Inflammatory macrophage (primary cell): ENCODE measurements around the gene NAA35.
A peak's percentile ranks its signal among the peaks of the same experiment; 100 is the strongest.
"Not testable (repeated sequence)": the region's sequence is repeated elsewhere in the genome, so short reads cannot be mapped to it uniquely, and the experiment has no call there.

Source experiments
- DNase-seq, 2 donors: peaks; one replicate each; pipeline ENCODE4 v3.0.0-alpha.2; 2020 to 2022

The NAA35 gene

GRCh38 chr9:86034863-86035734 lies 94.2 kb downstream of the NAA35 start:
- peak; percentile 19 to 53 for DNase-seq

- DNase-seq: no peak
Measured at GRCh38 chr9:86035827-86036440, 95.0 kb downstream of the NAA35 start.

DNA sequence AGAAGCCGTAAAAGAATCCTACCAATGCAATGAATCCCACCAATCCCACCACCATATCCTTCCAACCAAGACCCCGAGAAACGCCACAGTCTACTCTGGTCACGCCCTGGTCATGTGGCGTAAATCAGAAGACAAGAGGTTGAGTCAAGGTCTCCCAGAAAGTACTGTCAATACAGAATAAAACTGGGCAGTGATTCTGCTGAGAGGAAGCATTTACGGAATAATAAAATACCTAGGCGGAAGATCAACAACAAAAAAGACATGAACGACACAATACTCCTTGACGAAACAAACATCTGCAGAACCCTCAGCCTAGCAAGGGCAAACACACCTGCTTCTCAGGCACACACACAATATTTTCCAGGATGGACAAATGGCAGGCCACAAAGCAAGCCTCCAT lies 95.6 kb downstream of the NAA35 start:
- no peak for DNase-seq

DNA sequence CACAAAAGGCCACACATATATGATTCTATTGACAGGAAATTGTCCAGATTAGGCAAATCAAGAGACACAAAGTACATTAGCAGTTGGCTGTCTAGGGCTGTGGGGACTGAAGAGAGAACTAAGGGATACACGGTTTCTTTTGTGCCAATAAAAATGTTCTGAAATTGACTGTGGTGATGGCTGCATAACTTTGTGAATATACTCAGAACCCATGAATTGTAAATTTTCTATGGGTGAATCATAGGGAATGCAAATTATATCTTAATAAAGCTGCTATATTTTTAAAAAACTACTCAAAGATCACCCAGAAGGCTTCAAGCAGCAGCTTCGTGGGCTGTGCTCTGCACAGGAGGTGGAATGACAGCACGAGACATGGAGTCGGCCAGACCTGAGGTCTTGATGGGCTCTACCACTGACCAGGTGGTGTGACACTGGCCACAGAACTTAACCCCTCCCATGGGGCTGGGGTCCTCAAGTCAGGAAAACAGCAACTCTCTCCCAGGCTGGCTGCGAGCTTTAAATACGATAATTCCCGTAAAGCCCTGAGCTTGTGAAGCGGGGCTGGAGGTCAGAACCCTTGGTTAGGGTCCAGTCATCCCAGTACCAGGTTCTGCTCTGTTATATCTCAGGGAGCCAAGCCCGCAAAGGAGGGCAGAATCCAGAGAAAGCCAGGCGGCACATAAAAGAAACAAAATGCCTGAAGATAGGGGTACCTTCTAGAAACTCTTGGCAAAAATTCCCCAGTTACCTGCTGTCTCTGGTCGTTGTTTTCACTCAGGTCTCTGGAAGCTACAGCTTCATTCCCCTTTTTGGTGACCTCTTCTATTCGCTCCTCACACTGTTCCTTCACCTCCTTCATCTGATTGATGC lies 99.3 kb downstream of the NAA35 start:
- no peak for DNase-seq

GRCh38 chr9:86040861-86041155 lies 99.9 kb downstream of the NAA35 start:
- DNase-seq: no peak

GRCh38 chr9:86041311-86041741 lies 100.4 kb downstream of the NAA35 start:
- no peak for DNase-seq

- no peak for DNase-seq
Measured at GRCh38 chr9:86042199-86042978, 101.4 kb downstream of the NAA35 start.

- no peak for DNase-seq
Measured at GRCh38 chr9:86043586-86043985, 102.6 kb downstream of the NAA35 start.

- peak in 1 of 2 donors; percentile 11 for DNase-seq
Measured at GRCh38 chr9:86043999-86044398, 103.1 kb downstream of the NAA35 start.

DNA sequence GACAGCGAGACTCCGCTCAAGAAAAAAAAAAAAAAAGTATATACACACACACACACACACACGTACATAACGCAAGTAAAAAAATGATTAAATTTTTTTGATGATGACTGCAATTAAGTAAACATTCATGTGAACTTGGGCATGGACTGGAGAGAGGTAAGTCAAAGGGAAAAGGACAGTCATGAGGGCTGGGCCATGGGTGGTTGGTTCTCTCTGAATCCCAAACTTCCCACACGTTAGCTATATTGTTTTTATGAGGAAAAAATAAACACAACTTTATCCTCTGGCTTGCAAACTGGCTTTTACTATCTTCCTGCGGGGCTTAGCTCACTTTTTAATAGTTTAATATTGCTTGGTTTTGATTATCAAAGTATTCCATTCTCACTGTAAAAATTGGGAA lies 104.7 kb downstream of the NAA35 start:
- no peak for DNase-seq

DNA sequence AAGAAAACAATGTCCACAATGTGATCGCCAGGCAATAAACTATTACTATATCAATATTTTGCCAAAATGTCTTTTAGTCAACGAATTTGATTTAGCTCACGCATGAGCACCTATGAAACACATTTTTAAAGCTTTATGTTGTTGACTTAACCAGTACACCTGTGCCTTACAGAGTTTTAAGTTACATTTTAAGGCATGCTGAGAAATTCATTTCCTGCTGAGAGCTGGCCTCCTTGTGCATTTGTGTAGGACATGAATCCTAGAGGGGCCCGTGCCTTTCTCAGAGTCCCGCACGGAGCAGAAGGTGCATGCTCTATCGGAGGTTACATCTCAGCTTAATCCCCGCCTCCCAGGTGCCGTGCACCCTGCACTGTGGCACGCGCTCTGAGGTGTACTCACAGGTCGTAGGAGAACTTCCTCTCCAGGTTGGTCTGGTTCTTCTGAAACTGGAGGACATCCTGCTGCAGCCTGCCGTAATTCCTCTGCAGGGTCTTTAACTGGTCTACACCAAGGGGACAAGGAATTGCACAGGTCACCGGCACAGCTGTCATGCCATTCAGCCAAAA lies 105.2 kb downstream of the NAA35 start:
- no peak for DNase-seq

GRCh38 chr9:86046930-86047341 lies 106.0 kb downstream of the NAA35 start:
- no peak for DNase-seq

DNA sequence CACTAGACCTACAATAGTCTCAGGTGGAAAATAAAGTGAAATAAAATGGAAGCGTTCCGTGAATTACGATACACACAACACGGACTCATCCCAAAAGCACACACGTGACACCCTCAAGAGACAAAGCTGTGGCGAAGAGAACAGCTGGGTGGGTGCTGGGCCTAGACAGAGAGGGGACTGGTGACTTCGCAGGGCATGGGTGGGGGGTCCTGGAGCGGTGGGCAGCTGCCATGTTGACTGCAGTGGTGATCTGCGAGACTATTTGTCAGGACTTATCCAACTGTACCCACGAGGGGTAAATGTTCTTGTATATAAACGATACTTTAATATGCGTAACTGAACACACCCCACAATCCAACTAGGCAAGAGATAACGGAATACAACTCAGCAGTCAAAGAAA lies 106.4 kb downstream of the NAA35 start:
- no peak for DNase-seq

DNA sequence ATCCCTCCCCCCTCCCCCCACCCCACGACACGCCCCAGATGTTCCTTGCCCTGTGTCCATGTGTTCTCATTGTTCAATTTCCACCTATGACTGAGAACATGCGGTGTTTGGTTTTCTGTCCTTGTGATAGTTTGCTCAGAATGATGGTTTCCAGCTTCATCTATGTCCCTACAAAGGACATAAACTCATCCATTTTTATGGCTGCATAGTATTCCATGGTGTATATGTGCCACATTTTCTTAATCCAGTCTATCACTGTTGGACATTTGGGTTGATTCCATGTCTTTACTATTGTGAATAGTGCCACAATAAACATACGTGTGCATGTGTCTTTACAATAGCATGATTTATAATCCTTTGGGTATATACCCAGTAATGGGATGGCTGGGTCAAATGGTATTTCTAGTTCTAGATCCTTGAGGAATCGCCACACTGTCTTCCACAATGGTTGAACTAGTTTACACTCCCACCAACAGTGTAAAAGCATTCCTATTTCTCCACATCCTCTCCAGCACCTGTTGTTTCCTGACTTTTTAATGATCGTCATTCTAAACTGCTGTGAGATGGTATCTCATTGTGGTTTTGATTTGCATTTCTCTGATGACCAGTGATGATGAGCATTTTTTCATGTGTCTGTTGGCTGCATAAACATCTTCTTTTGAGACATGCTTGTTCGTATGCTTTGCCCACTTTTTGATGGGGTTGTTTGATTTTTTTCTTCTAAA lies 107.2 kb downstream of the NAA35 start:
- DNase-seq: not testable (repeated sequence)

DNA sequence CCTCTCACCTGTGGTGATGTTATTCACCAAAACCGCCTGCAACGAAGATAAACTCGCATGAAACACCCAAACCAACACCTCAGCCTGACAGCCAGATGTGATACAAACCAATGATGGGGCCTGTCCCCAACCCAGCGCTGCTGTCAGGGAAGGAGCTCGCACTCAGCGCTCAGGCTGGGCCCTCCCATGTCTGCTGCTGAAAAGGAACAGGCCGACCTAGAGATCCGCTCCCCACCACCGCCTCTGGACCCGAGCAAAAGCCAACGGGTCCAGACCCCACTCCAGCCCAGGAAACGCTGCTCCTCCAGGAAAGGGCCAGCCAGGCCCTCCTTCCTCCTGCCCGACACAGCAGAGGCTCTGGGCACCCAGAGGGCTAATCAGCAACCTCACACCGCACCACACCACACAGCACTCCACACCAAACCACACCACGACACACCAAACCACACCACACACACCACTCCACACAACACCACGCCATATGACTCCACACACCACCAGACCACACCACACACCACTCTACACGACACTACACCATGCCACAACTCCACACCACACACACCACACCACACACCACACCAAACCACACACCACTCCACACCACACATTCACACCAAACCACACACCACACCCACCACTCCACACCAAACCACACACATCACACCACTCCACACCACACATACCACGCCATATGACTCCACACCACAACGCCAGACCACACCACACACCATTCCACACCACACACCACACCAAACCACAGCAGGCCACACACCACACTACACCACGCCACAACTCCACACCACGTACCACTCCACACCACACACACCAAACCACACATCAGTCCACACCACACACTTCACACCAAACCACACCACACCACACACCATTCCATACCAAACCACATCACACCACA lies 111.9 kb downstream of the NAA35 start:
- no peak for DNase-seq

DNA sequence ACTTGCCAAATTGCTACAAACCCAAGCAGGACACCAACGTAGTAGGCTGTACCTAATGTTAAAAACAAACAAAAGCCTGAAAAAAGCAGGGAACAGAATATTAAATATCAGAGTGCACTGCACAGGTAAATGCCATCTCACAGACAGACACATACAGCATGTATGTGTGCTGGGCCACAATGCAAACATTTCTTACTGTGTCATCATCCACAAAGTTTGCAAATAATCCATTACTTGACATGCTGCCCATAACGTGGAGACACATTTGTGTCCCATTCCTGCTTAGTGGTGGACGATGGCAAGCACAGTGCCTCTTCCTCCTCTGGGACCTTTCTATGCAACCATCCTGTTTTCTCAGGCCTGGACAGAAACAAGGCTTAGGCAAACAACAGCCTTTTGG lies 113.7 kb downstream of the NAA35 start:
- DNase-seq: no peak

DNA sequence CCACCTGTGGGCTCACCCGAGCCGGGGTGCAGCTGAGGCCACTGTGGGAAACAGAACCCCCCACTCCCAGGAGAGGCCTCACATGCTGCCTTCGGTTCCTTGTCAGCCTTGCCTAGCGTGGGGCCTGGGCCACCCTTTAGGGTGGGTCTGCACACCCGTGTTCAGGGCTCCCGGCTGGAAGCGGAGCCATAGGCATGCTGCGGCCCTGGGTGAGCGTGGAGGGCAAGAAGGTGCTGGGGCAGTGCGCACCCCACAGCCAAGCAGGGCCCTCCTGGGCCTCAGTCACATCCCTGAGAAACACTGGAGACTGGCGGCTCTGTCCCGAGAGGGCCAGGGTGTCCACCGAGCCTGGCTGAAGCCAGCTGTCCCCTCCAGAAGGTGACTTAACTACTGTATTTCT lies 116.5 kb downstream of the NAA35 start:
- DNase-seq: no peak

DNA sequence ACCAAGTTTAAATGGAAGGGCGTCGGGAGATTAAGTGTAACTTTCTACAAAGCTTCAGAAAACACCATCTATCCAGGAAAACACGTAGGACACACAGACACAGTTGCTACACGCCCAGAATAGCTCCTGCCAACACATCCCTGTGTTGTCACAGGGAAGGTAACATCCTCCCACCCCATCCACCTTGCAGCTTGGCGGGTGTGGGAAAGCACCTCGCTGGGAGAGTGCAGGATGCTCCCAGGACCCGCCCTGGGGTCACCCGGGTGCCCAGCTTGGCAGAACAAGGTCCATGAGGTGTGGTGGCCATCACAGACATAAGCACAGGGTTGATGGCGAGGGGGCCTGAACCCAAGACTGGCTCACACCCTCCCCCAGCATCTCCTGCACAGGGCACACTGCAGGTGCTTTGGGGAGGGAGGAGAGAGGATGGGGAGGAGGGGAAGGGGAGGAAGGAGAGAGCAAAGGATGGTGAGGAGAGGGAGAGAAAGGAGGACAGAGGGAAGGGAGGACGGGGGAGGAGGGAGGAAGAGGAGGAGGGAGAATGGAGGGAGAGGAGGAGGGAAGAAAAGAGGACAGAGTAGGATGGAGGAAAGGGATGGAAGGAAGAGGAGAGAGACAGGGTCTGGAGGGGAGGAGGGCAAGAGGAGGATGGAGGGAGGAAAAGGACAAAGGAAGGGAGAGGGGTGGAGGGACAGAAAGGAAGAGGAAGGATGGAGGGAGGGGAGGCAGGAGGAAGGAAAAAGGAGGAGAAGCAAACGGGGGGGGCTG lies 121.2 kb downstream of the NAA35 start:
- no peak for DNase-seq

GRCh38 chr9:86062845-86063693 lies 122.1 kb downstream of the NAA35 start:
- DNase-seq: peak; percentile 41 to 55
